ENCODE results near the gene IFITM10.

GRCh38 chr11:1729692-1730011 lies 20.7 kb downstream of the IFITM10 start:
- TF ChIP-seq GATA3 (IDR thresholded peaks at IDR 0.05; ENCODE audit: low read depth, low read length) = no peak
- TF ChIP-seq GATA2 (IDR thresholded peaks at IDR 0.05; ENCODE audit: low read depth, low read length) = no peak
